SK-N-MC (cell line): ENCODE measurements around the gene CFAP57.

Experiments
- DNase-seq: peaks from one replicate; pipeline ENCODE4 v3.0.0-alpha.2; 2011; ENCODE audit warnings: low read depth, low spot score
- H3K27ac ChIP-seq: fragments of 200-600 bp; sonication (generic); 2 replicates; pipeline ENCODE4 v1.5.1; 2016; ENCODE audit warnings: mixed run types
- H3K36me3 ChIP-seq: fragments of 200-600 bp; sonication (generic); 2 replicates; pipeline ENCODE4 v1.6.1; 2017; ENCODE audit warnings: antibody characterized with exemption, low read length, mixed read lengths; ENCODE audit not compliant: insufficient read depth
- H3K4me3 ChIP-seq: fragments of 200-600 bp; sonication (generic); 2 replicates; pipeline ENCODE4 v1.5.1; 2016
- H3K9ac ChIP-seq: fragments of 200-600 bp; sonication (generic); 2 replicates; pipeline ENCODE4 v1.8.0; 2017; ENCODE audit warnings: mixed run types, mixed read lengths; ENCODE audit not compliant: insufficient read length
- H3K9me3 ChIP-seq: fragments of 200-600 bp; sonication (generic); 2 replicates; pipeline ENCODE4 v1.6.1; 2017; ENCODE audit warnings: low read depth, mild to moderate bottlenecking, antibody characterized with exemption, low read length, moderate library complexity, mixed read lengths
- EZH2 ChIP-seq: fragments of 200-600 bp; sonication (generic); IDR thresholded peaks from one replicate; pipeline ENCODE4 v1.6.1; 2017; ENCODE audit warnings: antibody characterized with exemption
- FOXP2 ChIP-seq: optimal IDR thresholded peaks from 2 replicates; pipeline ENCODE3; 2011; ENCODE audit warnings: mild to moderate bottlenecking, moderate library complexity; ENCODE audit not compliant: insufficient read depth; ENCODE audit errors: extremely low read length, control extremely low read depth
- POLR2AphosphoS5 ChIP-seq: IDR thresholded peaks from 2 replicates; pipeline ENCODE4 v1.6.1; 2012; ENCODE audit warnings: mild to moderate bottlenecking, low read depth, low read length, borderline replicate concordance

The CFAP57 gene

DNA sequence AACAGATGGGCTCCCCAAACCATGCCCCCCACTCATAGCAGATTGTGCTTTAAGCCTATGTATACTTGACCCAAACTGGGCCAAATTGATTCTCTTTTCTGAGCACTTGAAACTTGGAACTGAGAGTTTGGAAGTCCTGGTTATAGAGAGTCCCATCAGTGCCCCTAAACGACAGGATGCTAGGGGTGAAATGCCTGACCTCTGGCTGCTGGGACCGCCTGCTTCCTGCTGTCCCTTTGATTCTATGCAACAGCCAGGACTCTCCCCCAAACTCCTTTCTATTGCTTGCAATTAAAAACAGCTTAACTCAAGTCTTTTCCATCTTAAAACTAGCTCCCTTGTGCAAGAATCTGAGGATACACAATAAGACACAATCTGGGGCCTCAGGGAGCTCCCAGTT is 108.6 kb downstream of the CFAP57 start:
- Histone ChIP-seq H3K36me3 (no peaks in the 10 kb centered on the region), H3K9me3 (no peaks in the 10 kb centered on the region), H3K27ac (no peak overlapping the region), H3K9ac (no peak overlapping the region), H3K4me3 (no peak overlapping the region)
- DNase-seq, result no peak
- TF ChIP-seq FOXP2, result no peak
- TF ChIP-seq EZH2, result no peak
- TF ChIP-seq POLR2AphosphoS5, result no peak

GRCh38 chr1:43282220-43283195 is 110.4 kb downstream of the CFAP57 start:
- H3K27ac ChIP-seq, result no peak overlapping the region
- H3K9me3 ChIP-seq, result no peaks in the 10 kb centered on the region
- TF ChIP-seq FOXP2 (no peak), EZH2 (no peak), POLR2AphosphoS5 (no peak)
- no peak for DNase-seq
- H3K9ac ChIP-seq, result no peak overlapping the region
- no peak overlapping the region for H3K4me3 ChIP-seq
- no peaks in the 10 kb centered on the region for H3K36me3 ChIP-seq

- Histone ChIP-seq H3K9me3 (no peaks in the 10 kb centered on the region), H3K27ac (no peak overlapping the region), H3K36me3 (no peaks in the 10 kb centered on the region), H3K9ac (no peak overlapping the region), H3K4me3 (no peak overlapping the region)
- no peak for DNase-seq
- TF ChIP-seq EZH2 (no peak), POLR2AphosphoS5 (no peak), FOXP2 (no peak)
These were observed 111.9 kb downstream of the CFAP57 start for GRCh38 chr1:43284065-43284464.

GRCh38 chr1:43284546-43285110 is 112.5 kb downstream of the CFAP57 start:
- Histone ChIP-seq H3K27ac (no peak overlapping the region), H3K36me3 (no peaks in the 10 kb centered on the region), H3K9me3 (no peaks in the 10 kb centered on the region), H3K4me3 (no peak overlapping the region), H3K9ac (no peak overlapping the region)
- no peak for DNase-seq
- TF ChIP-seq EZH2 (no peak), POLR2AphosphoS5 (no peak), FOXP2 (no peak)

- no peak for DNase-seq
- Histone ChIP-seq H3K27ac (no peak within 1 kb of the TSS), H3K9me3 (no peaks in the 10 kb centered on the region), H3K9ac (no peak within 1 kb of the TSS), H3K4me3 (no peak within 1 kb of the TSS), H3K36me3 (no peaks in the 10 kb centered on the region)
- TF ChIP-seq EZH2 (no peak), POLR2AphosphoS5 (no peak), FOXP2 (no peak)
These were observed 113.3 kb downstream of the CFAP57 start, which contains the start of gene C1orf210 for GRCh38 chr1:43285269-43285990. Gene C1orf210, minus strand, starts transcription at chr1:43285581. Its CDS starts 2,311 bp downstream, at chr1:43283270.

DNA sequence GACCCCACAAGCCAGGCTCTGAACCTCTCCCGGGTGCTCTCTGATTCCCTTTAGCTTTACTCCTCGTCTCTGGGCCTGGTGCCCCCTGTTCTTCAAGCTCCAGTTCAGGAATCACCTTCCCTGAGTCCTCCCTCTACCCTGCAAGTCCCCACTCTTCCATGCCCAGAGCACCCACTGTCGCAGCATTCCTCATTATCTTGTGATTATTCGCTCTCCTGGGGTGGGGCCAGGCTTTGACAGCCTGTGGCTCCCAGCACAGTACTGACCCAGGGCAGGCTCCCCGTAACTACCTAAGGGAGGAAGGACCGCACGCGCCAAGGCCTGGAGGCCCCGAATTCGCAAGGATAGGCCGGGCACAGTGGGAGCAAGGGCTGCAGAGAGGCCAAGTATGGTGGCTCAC is 114.0 kb downstream of the CFAP57 start:
- Histone ChIP-seq H3K9ac (no peak overlapping the region), H3K36me3 (no peaks in the 10 kb centered on the region), H3K4me3 (no peak overlapping the region), H3K9me3 (no peaks in the 10 kb centered on the region), H3K27ac (no peak overlapping the region)
- no peak for TF ChIP-seq POLR2AphosphoS5
- no peak for TF ChIP-seq EZH2
- no peak for TF ChIP-seq FOXP2
- DNase-seq, result no peak

- Histone ChIP-seq H3K27ac (no peak overlapping the region), H3K36me3 (no peaks in the 10 kb centered on the region), H3K4me3 (no peak overlapping the region), H3K9ac (no peak overlapping the region), H3K9me3 (no peaks in the 10 kb centered on the region)
- TF ChIP-seq FOXP2 (no peak), EZH2 (no peak), POLR2AphosphoS5 (no peak)
- no peak for DNase-seq
These were observed 114.4 kb downstream of the CFAP57 start for GRCh38 chr1:43286533-43286932.
